ENCODE measurements around the gene SPTLC2.

- TF ChIP-seq CTCF (IDR thresholded peaks at IDR 0.05; ENCODE audit: control extremely low read depth in 1 of 3, insufficient read depth in 1 of 3, low read depth in 1 of 3, low read length in 3 of 3) (peak in 2 of 3 experiments; percentile 16 to 28; a peak in 2 of 4 replicates), MAX (IDR thresholded peaks at IDR 0.05) (no peak), EP300 (IDR thresholded peaks at IDR 0.05; ENCODE audit: borderline replicate concordance in 1 of 2, low read depth in 2 of 2, low read length in 2 of 2) (no peak), MAFK (IDR thresholded peaks at IDR 0.05; ENCODE audit: low read depth, low read length) (no peak), EZH2 (IDR thresholded peaks at IDR 0.05; ENCODE audit: low read depth, low read length, severe bottlenecking) (no peak), POLR2AphosphoS5 (IDR thresholded peaks at IDR 0.05; ENCODE audit: low read depth, low read length) (no peak), PHF8 (conservative IDR thresholded peaks at IDR 0.05; ENCODE audit: low read depth, low read length) (no peak), CHD2 (IDR thresholded peaks at IDR 0.05; ENCODE audit: low read length) (no peak), JUND (IDR thresholded peaks at IDR 0.05; ENCODE audit: low read length) (no peak)
Measured at GRCh38 chr14:77603654-77604255, 12.7 kb downstream of the SPTLC2 start.
